CD14-positive monocyte (primary cell): ENCODE results near the gene SYT8. TPM values are rescaled to one million over a fixed set of nuclear protein-coding genes. Genes with fewer than 3 reads are reported as not detected.

ENCODE experiments used
- DNase-seq, 3 donors: peaks; one replicate each; pipeline ENCODE4 v3.0.0-alpha.2; 2011 to 2022
- H2AFZ ChIP-seq: 2 replicates; pipeline ENCODE4 v1.6.0; 2012; ENCODE audit warnings: mild to moderate bottlenecking, low read depth, low read length, inconsistent platforms; ENCODE audit not compliant: insufficient read depth, poor library complexity, severe bottlenecking
- H3K27ac ChIP-seq, 2 donors: 1 replicate in 1 of 2; 2 replicates in 1 of 2; pipeline ENCODE4 v1.5.1; 2012 to 2013; ENCODE audit warnings: low read length in 2 of 2, control low read depth in 1 of 2, inconsistent platforms in 1 of 2, low read depth in 1 of 2, mild to moderate bottlenecking in 1 of 2
- H3K27me3 ChIP-seq, 2 donors: one replicate each; pipeline versions ENCODE4 v1.6.0 to v1.6.1; 2011 to 2013; ENCODE audit warnings: low read length in 2 of 2; ENCODE audit not compliant: control insufficient read depth in 2 of 2, insufficient read depth in 2 of 2
- H3K36me3 ChIP-seq, 2 donors: replicated peaks in 1 of 2; 1 replicate in 1 of 2; 2 replicates in 1 of 2; pipeline versions ENCODE4 v1.5.1 to v1.6.1; 2012 to 2013; ENCODE audit warnings: low read length in 2 of 2, control low read depth in 1 of 2, inconsistent platforms in 1 of 2, mild to moderate bottlenecking in 1 of 2; ENCODE audit not compliant: insufficient read depth in 2 of 2, control insufficient read depth in 1 of 2
- H3K4me1 ChIP-seq, 2 donors: 1 replicate in 1 of 2; 2 replicates in 1 of 2; pipeline versions ENCODE4 v1.5.1 to v1.6.1; 2012 to 2013; ENCODE audit warnings: low read length in 2 of 2, control low read depth in 1 of 2, inconsistent platforms in 1 of 2, mild to moderate bottlenecking in 1 of 2, moderate library complexity in 1 of 2; ENCODE audit not compliant: insufficient read depth in 2 of 2, control insufficient read depth in 1 of 2
- H3K4me2 ChIP-seq: replicated peaks from 2 replicates; pipeline ENCODE3; 2012; ENCODE audit warnings: low read length, moderate library complexity, mild to moderate bottlenecking; ENCODE audit not compliant: poor library complexity, severe bottlenecking; ENCODE audit errors: extremely low read depth
- H3K4me3 ChIP-seq, 3 experiments: fragments of 200-600 bp in 1 of 3; sonication (generic) in 1 of 3; replicated peaks in 1 of 3; 1 replicate in 2 of 3; 2 replicates in 1 of 3; pipeline ENCODE4 v1.5.1; 2011 to 2013; ENCODE audit warnings: low read length in 3 of 3, mild to moderate bottlenecking in 3 of 3, control low read depth in 2 of 3, low read depth in 2 of 3, inconsistent platforms in 1 of 3, moderate library complexity in 1 of 3
- H3K79me2 ChIP-seq: 2 replicates; pipeline ENCODE4 v1.6.0; 2012; ENCODE audit warnings: mild to moderate bottlenecking, control low read depth, inconsistent platforms, low read length, moderate library complexity; ENCODE audit not compliant: insufficient read depth
- H3K9ac ChIP-seq: 2 replicates; pipeline ENCODE4 v1.6.0; 2017; ENCODE audit warnings: low read length, mild to moderate bottlenecking; ENCODE audit not compliant: insufficient read depth, poor library complexity, severe bottlenecking
- H3K9me3 ChIP-seq, 2 donors: replicated peaks in 1 of 2; 1 replicate in 1 of 2; 2 replicates in 1 of 2; pipeline versions ENCODE4 v1.5.1 to v1.6.1; 2012 to 2013; ENCODE audit warnings: low read length in 2 of 2, control low read depth in 1 of 2; ENCODE audit not compliant: control insufficient read depth in 1 of 2, insufficient read depth in 1 of 2
- H4K20me1 ChIP-seq: 2 replicates; pipeline ENCODE4 v1.6.0; 2012; ENCODE audit warnings: mild to moderate bottlenecking, low read length, control low read depth, moderate library complexity; ENCODE audit not compliant: insufficient read depth
- H3K27ac Mint-ChIP-seq, 7 donors: one replicate each; pipeline ENCODE4 v1.8.0; 2020; ENCODE audit warnings: mild to moderate bottlenecking in 7 of 7, mixed read lengths in 7 of 7, moderate library complexity in 6 of 7, inconsistent platforms in 2 of 7
- H3K27me3 Mint-ChIP-seq, 3 donors: one replicate each; pipeline ENCODE4 v1.8.0; 2021 to 2022; ENCODE audit warnings: low read depth in 3 of 3, mild to moderate bottlenecking in 3 of 3, mixed read lengths in 3 of 3, moderate library complexity in 3 of 3, inconsistent platforms in 1 of 3
- H3K36me3 Mint-ChIP-seq, 2 donors: one replicate each; pipeline ENCODE4 v1.8.0; 2020; ENCODE audit warnings: mixed read lengths in 2 of 2, inconsistent platforms in 1 of 2, mild to moderate bottlenecking in 1 of 2
- H3K4me1 Mint-ChIP-seq: one replicate; pipeline ENCODE4 v1.8.0; 2020; ENCODE audit warnings: mild to moderate bottlenecking, mixed read lengths
- H3K4me3 Mint-ChIP-seq, 2 donors: one replicate each; pipeline ENCODE4 v1.8.0; 2020; ENCODE audit warnings: mild to moderate bottlenecking in 2 of 2, mixed read lengths in 2 of 2, moderate library complexity in 1 of 2
- H3K9me3 Mint-ChIP-seq, 7 donors: one replicate each; pipeline ENCODE4 v1.8.0; 2020 to 2022; ENCODE audit warnings: mixed read lengths in 7 of 7, mild to moderate bottlenecking in 6 of 7, moderate library complexity in 6 of 7, inconsistent platforms in 2 of 7
- WGBS: methylation state at CpG from one replicate; pipeline ENCODE4 v1.1.5; 2013; ENCODE audit warnings: missing lambda C conversion rate; ENCODE audit not compliant: insufficient coverage; 5-methylcytosine and 5-hydroxymethylcytosine counted together
- intact Hi-C, 2 donors: fragments of 100-400 bp; cut with micrococcal nuclease; formaldehyde crosslinking; loops; one replicate each; pipeline versions ENCODE4 v1.15.0 to v1.15.1; 2023
- polyA plus RNA-seq, 3 donors: library from polyadenylated mRNA; depleted of rRNA in 1 of 3; unstranded in 2 of 3; stranded (reverse) in 1 of 3; fragments of 300-500 nt in 2 of 3; fragments of >200 nt in 1 of 3; fragmentation: Illumina TruSeq in 2 of 3; gene quantifications; 1 replicate in 2 of 3; 2 replicates in 1 of 3; pipeline ENCODE4 v1.2.3, GENCODE V29; 2012 to 2021
- TF ChIP-seq, protein P1 (sequence below): fragments of 200-600 bp; IDR thresholded peaks from one replicate; pipeline ENCODE4 v1.8.0; 2022; ENCODE audit warnings: antibody characterized with exemption, mild to moderate bottlenecking

The SYT8 gene
- polyA plus RNA-seq, 3 donors, result not detected

DNA sequence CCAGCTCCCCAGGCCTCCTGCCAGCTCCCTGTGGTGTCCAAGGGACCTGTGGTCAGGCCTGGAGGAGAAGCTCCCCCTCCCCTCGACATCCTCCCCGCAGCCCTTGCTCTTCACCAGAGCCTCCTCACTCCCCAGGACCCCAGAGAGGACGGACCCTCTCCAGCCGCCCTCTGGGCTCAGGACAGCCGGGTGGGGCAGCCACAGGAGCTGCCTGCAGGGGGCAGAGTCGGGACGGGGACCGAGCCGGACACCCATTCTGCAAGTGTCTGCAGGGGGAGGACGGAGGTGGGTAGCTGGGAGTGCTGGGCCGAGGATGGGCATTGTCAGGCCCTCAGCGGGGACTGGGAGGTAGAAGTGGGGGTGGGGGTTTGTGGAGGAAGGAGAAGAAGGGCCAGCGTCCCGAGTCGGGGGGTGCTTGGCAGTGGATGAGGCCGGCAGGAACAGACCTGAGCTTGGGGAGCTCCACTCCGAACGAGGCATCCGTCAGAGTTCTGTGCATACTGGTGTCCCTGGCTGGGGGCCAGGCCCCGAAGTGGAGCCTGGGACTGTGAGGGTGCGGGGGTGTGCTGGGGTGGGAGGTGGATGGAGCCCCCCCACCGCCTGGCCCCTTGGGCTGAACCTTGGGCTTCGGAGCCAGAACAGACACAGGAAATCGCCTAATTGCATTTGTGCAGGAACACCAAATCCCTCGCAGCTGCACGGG, 41.7 kb downstream of the SYT8 start:
- Mint-ChIP-seq H3K27me3 (peaks cover 2 to 3% (median 3%) of the 10 kb centered on the region in 3 donors), H3K9me3 (no peaks in the 10 kb centered on the region), H3K4me1 (peaks cover 65% of the 10 kb centered on the region), H3K27ac (peak overlapping the region in 2 of 7 donors; percentile 18 to 42), H3K4me3 (peak overlapping the region in 1 of 2 donors; percentile 48), H3K36me3 (peaks cover 33 to 55% of the 10 kb centered on the region in 2 donors)
- H3K4me2 ChIP-seq, result no peak overlapping the region
- H3K4me1 ChIP-seq, result peaks cover 32 to 60% of the 10 kb centered on the region in 2 donors
- H3K79me2 ChIP-seq, result peaks cover 70% of the 10 kb centered on the region
- peaks cover 27 to 41% of the 10 kb centered on the region in 2 donors for H3K36me3 ChIP-seq
- DNase-seq, result no peak
- H3K27ac ChIP-seq, result no peak overlapping the region
- 59% methylated on average over 17 of the region's 26 CpGs for WGBS
- H3K9ac ChIP-seq, result no peak overlapping the region
- TF ChIP-seq, protein P1, sequence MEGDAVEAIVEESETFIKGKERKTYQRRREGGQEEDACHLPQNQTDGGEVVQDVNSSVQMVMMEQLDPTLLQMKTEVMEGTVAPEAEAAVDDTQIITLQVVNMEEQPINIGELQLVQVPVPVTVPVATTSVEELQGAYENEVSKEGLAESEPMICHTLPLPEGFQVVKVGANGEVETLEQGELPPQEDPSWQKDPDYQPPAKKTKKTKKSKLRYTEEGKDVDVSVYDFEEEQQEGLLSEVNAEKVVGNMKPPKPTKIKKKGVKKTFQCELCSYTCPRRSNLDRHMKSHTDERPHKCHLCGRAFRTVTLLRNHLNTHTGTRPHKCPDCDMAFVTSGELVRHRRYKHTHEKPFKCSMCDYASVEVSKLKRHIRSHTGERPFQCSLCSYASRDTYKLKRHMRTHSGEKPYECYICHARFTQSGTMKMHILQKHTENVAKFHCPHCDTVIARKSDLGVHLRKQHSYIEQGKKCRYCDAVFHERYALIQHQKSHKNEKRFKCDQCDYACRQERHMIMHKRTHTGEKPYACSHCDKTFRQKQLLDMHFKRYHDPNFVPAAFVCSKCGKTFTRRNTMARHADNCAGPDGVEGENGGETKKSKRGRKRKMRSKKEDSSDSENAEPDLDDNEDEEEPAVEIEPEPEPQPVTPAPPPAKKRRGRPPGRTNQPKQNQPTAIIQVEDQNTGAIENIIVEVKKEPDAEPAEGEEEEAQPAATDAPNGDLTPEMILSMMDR, result peak; percentile 69
- no peak overlapping the region for H3K4me3 ChIP-seq
- H3K27me3 ChIP-seq, result no peaks in the 10 kb centered on the region
- no peaks in the 10 kb centered on the region for H3K9me3 ChIP-seq
- intact Hi-C loops, result no loop called here
- H2AFZ ChIP-seq, result no peak overlapping the region
- H4K20me1 ChIP-seq, result peaks cover 98% of the 10 kb centered on the region

DNA sequence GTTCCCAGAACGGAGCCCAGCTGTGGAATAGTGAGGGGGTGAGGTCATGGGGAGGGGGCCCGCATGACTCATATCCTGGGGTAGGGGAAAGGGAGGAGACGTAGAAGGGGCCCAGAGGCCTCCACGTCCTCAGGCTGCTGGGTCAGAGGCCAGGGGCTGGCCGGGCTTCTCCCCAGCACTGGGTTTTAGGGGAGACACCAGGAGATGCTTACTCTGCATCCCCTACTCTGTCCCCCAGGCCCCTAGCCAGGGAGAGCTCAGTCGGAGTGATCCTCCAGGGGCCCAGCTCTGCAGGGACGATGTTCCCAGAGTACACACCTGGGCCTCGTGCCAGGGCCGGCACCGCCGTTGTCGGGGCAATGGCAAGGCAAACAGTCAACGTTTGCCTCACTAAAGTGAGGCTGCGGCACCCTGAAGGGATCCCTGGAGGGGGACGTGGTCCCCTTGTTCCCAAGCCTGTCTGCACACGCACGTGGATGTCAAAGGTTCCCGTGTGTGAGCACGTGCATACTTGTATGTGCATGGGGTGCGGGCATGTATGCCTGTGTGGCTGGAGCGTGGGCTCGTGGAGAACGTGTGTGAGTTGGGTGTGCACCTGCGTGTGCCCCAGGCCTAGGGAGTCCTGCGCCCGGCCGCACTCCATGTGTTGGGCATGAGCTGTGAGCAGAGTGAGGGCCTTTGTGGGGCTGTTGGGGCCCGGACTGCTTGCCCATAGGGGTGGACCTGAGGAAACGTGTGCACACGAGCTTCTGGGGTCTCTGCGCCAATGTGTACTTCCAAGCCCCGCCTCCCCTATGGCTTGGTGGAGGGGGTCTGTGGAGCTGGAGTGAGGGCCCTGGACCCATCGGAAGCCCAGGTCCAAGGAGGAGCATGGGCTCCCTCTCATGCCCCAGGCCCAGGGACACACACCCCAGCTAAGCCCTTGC, 42.7 kb downstream of the SYT8 start:
- no peaks in the 10 kb centered on the region for H3K27me3 ChIP-seq
- H3K36me3 ChIP-seq, result peaks cover 26 to 41% of the 10 kb centered on the region in 2 donors
- H3K27ac ChIP-seq, result no peak overlapping the region
- WGBS, result 69% methylated on average over 29 of the region's 33 CpGs
- peaks cover 98% of the 10 kb centered on the region for H4K20me1 ChIP-seq
- no peak overlapping the region for H2AFZ ChIP-seq
- no peak overlapping the region for H3K4me3 ChIP-seq
- H3K4me1 ChIP-seq, result peaks cover 40 to 69% of the 10 kb centered on the region in 2 donors
- Mint-ChIP-seq H3K4me3 (no peak overlapping the region), H3K27ac (peak overlapping the region in 1 of 7 donors; percentile 30), H3K27me3 (peaks cover 0 to 3% (median 2%) of the 10 kb centered on the region in 3 donors), H3K4me1 (peaks cover 66% of the 10 kb centered on the region), H3K9me3 (no peaks in the 10 kb centered on the region), H3K36me3 (peaks cover 32 to 47% of the 10 kb centered on the region in 2 donors)
- H3K4me2 ChIP-seq, result no peak overlapping the region
- no peak for DNase-seq
- no peaks in the 10 kb centered on the region for H3K9me3 ChIP-seq
- TF ChIP-seq, protein P1, result no peak
- H3K9ac ChIP-seq, result no peak overlapping the region
- H3K79me2 ChIP-seq, result peaks cover 62% of the 10 kb centered on the region
- intact Hi-C loops, result no loop called here
